Measurements from ENCODE around the gene ARRDC5. TPM values are rescaled to one million over a fixed set of nuclear protein-coding genes. Genes with fewer than 3 reads are reported as not detected.
"Not testable (repeated sequence)": the region's sequence is repeated elsewhere in the genome, so short reads cannot be mapped to it uniquely, and the experiment has no call there.

Gene ARRDC5
- total and polyA plus RNA-seq, 9 donors, result 0.04 to 0.16 (median 0.09) TPM; not detected in 4

DNA sequence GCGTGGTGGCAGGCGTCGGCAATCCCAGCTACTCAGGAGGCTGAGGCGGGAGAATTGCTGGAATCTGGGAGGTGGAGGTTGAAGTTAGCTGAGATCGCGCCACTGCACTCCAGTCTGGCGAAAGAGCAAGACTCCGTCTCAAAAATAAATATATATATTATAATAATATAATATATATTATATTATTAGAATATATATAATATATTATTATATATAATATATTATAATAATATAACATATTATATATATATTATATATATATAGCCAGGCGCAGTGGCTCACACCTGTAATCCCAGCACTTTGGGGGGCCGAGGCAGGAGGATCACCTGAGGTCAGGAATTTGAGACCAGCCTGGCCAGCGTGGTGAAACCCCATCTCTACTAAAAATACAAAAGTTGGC, 9.7 kb downstream of the ARRDC5 start:
- peaks cover 22% of the 10 kb centered on the region for H3K4me1 ChIP-seq (ENCODE audit: control insufficient read depth, insufficient read depth, low read length)
- H3K27ac ChIP-seq (ENCODE audit: low read length); H3K4me3 ChIP-seq (ENCODE audit: low read length); H3K9me3 ChIP-seq (replicated peaks; ENCODE audit: control insufficient read depth, low read depth, low read length); DNase-seq; H3K27me3 ChIP-seq (ENCODE audit: control insufficient read depth, insufficient read depth, low read length); H3K36me3 ChIP-seq (ENCODE audit: control insufficient read depth, insufficient read depth, low read length): not testable (repeated sequence)
- WGBS (ENCODE audit: insufficient coverage), result no CpG with 5 or more reads among the region's 11 CpGs

- Histone ChIP-seq H3K4me3 (ENCODE audit: low read length) (no peak overlapping the region), H3K27me3 (ENCODE audit: control insufficient read depth, insufficient read depth, low read length) (no peaks in the 10 kb centered on the region), H3K9me3 (replicated peaks; ENCODE audit: control insufficient read depth, low read depth, low read length) (no peaks in the 10 kb centered on the region), H3K4me1 (ENCODE audit: control insufficient read depth, insufficient read depth, low read length) (peaks cover 12% of the 10 kb centered on the region), H3K27ac (ENCODE audit: low read length) (no peak overlapping the region), H3K36me3 (ENCODE audit: control insufficient read depth, insufficient read depth, low read length) (no peaks in the 10 kb centered on the region)
- no peak for DNase-seq
- 85% methylated on average over 22 of the region's 22 CpGs for WGBS (ENCODE audit: insufficient coverage)
These were observed 11.6 kb downstream of the ARRDC5 start for GRCh38 chr19:4891066-4891465.

DNA sequence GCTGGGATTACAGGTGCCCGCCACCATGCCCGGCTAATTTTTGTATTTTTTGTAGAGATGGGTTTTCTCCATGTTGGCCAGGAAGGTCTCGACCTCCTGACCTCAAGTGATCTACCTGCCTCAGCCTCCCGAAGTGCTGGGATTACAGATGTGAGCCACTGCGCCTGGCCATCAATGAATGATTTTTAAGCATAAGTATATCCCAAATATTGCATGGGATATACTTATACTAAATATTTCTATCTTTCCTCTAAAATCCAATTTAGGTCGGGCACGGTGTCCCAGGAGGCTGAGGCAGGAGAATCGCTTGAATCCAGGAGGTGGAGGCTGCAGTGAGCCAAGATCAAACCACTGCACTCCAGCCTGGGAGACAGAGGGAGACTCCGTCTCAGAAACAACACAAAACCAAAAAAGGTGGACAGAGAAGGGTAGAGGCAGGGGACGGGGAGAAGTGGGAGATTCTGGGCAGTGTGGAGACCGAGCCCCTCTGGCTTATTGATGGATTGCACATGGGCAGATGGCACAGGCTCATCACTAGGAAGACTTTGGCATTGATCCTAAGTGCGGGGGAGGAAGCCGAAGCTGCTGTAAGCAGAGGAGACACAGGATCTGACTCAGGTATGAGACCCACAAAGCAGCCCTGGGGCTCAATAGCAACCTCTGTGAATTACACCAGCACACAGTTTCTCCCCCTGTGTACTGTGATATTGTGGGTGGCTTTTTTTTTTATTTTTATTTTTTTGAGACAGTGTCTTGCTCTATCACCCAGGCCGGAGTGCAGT, 13.5 kb downstream of the ARRDC5 start:
- DNase-seq, result no peak
- Histone ChIP-seq H3K27ac (ENCODE audit: low read length) (no peak overlapping the region), H3K4me3 (ENCODE audit: low read length) (no peak overlapping the region), H3K27me3 (ENCODE audit: control insufficient read depth, insufficient read depth, low read length) (no peaks in the 10 kb centered on the region), H3K36me3 (ENCODE audit: control insufficient read depth, insufficient read depth, low read length) (no peaks in the 10 kb centered on the region), H3K4me1 (ENCODE audit: control insufficient read depth, insufficient read depth, low read length) (peaks cover 2% of the 10 kb centered on the region), H3K9me3 (replicated peaks; ENCODE audit: control insufficient read depth, low read depth, low read length) (no peaks in the 10 kb centered on the region)
- 44% methylated on average over 4 of the region's 14 CpGs for WGBS (ENCODE audit: insufficient coverage)

- not testable (repeated sequence) for H3K36me3 ChIP-seq (ENCODE audit: control insufficient read depth, insufficient read depth, low read length); H3K4me3 ChIP-seq (ENCODE audit: low read length); DNase-seq; H3K27ac ChIP-seq (ENCODE audit: low read length); H3K4me1 ChIP-seq (ENCODE audit: control insufficient read depth, insufficient read depth, low read length); H3K27me3 ChIP-seq (ENCODE audit: control insufficient read depth, insufficient read depth, low read length); H3K9me3 ChIP-seq (replicated peaks; ENCODE audit: control insufficient read depth, low read depth, low read length)
- WGBS (ENCODE audit: insufficient coverage), result no CpG with 5 or more reads among the region's 6 CpGs
These were observed 14.9 kb downstream of the ARRDC5 start for GRCh38 chr19:4887803-4888202.

- H3K27ac ChIP-seq (ENCODE audit: low read length); H3K9me3 ChIP-seq (replicated peaks; ENCODE audit: control insufficient read depth, low read depth, low read length); H3K36me3 ChIP-seq (ENCODE audit: control insufficient read depth, insufficient read depth, low read length); H3K4me1 ChIP-seq (ENCODE audit: control insufficient read depth, insufficient read depth, low read length); H3K27me3 ChIP-seq (ENCODE audit: control insufficient read depth, insufficient read depth, low read length); H3K4me3 ChIP-seq (ENCODE audit: low read length); DNase-seq: not testable (repeated sequence)
- no CpG with 5 or more reads among the region's 6 CpGs for WGBS (ENCODE audit: insufficient coverage)
These were observed 17.7 kb downstream of the ARRDC5 start for GRCh38 chr19:4884993-4885392.

DNA sequence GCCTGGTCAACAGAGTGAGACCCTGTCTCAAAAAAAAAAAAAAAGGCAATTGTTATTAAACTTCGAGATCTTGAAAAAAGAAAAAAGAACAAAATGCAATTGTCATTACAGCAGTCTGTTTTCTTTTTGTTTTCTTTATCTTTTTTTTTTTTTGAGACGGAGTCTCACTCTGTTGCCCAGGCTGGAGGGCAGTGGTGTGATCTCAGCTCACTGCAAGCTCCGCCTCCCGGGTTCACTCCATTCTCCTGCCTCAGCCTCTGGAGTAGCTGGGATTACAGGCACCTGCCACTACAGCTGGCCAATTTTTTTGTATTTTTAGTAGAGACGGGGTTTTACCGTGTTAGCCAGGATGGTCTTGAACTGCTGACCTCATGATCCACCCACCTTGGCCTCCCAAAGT, 19.8 kb downstream of the ARRDC5 start:
- WGBS (ENCODE audit: insufficient coverage), result 86% methylated on average over 2 of the region's 6 CpGs
- not testable (repeated sequence) for H3K9me3 ChIP-seq (replicated peaks; ENCODE audit: control insufficient read depth, low read depth, low read length); H3K27ac ChIP-seq (ENCODE audit: low read length); DNase-seq; H3K36me3 ChIP-seq (ENCODE audit: control insufficient read depth, insufficient read depth, low read length); H3K27me3 ChIP-seq (ENCODE audit: control insufficient read depth, insufficient read depth, low read length); H3K4me3 ChIP-seq (ENCODE audit: low read length)
- peaks cover 16% of the 10 kb centered on the region for H3K4me1 ChIP-seq (ENCODE audit: control insufficient read depth, insufficient read depth, low read length)

GRCh38 chr19:4879041-4879440, 23.7 kb downstream of the ARRDC5 start:
- Histone ChIP-seq H3K36me3 (ENCODE audit: control insufficient read depth, insufficient read depth, low read length) (no peaks in the 10 kb centered on the region), H3K4me3 (ENCODE audit: low read length) (no peak overlapping the region), H3K27me3 (ENCODE audit: control insufficient read depth, insufficient read depth, low read length) (no peaks in the 10 kb centered on the region), H3K4me1 (ENCODE audit: control insufficient read depth, insufficient read depth, low read length) (peaks cover 25% of the 10 kb centered on the region), H3K9me3 (replicated peaks; ENCODE audit: control insufficient read depth, low read depth, low read length) (no peaks in the 10 kb centered on the region), H3K27ac (ENCODE audit: low read length) (peak overlapping the region; percentile 92)
- DNase-seq, result no peak
- WGBS (ENCODE audit: insufficient coverage), result 79% methylated on average over 6 of the region's 11 CpGs

DNA sequence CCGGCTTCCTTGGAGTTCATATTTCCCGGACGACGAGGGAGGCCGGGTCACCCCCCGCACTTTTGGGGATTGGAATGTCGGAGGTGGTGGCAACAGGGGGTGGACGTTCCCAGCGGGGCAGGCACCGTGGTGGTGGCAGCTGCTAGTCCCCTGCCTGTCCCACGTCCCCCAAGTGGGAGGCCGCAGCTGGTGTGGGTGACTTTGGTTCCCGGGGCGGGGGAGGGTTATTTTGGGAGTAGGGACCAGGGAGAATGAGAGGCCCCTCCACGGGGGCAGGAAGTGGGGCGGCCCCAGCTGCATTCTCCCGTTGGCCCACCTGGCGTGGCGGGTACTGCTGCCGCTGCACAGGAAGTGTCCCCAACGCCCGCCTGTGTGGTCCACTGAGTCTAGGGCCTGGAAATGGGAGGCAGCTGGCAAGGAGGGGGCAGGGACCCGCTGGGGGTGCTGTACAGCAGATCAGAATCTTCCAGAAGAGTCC, 24.2 kb downstream of the ARRDC5 start:
- H3K4me1 ChIP-seq (ENCODE audit: control insufficient read depth, insufficient read depth, low read length), result peaks cover 25% of the 10 kb centered on the region
- WGBS (ENCODE audit: insufficient coverage), result 9% methylated on average over 19 of the region's 23 CpGs
- no peaks in the 10 kb centered on the region for H3K36me3 ChIP-seq (ENCODE audit: control insufficient read depth, insufficient read depth, low read length)
- no peaks in the 10 kb centered on the region for H3K9me3 ChIP-seq (replicated peaks; ENCODE audit: control insufficient read depth, low read depth, low read length)
- H3K27ac ChIP-seq (ENCODE audit: low read length), result peak overlapping the region; percentile 92
- H3K4me3 ChIP-seq (ENCODE audit: low read length), result no peak overlapping the region
- H3K27me3 ChIP-seq (ENCODE audit: control insufficient read depth, insufficient read depth, low read length), result no peaks in the 10 kb centered on the region
- peak; percentile 72 for DNase-seq

DNA sequence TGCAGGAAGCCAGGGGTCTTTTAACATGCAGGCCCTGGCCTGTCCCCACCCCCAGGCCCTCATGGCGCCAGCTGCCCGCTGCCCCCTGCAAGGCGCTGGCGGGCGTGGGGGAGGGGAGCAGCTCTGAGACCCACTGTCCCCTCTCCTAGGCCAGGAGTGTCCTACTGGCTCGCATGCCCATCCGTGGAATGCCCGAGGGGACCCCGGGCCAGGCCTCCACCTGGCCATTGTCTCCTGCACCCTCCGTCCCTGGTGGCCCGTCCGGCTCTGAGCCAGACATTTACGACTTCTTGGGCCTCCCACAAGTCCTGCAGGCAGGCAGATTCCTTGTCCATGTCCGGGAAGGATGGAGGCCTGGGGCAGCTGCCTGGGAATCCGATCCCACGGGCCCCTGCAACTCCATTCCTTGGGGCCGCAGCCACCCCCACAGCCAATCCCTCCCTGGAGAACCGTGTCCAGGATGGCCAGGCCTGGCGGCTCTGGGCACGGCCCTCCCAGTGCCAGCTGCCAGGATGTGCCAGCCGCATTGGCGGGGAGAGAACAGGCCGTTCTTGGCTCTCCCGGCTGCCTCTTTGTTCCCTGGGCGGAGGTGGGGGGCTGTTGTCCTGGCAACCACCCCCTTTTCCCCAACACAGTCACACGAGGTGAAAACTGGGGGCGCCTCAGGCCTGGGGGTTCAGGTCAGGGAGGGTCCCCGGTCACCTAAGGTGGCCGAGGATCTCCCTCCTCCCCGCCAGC, 24.8 kb downstream of the ARRDC5 start:
- Histone ChIP-seq H3K9me3 (replicated peaks; ENCODE audit: control insufficient read depth, low read depth, low read length) (no peaks in the 10 kb centered on the region), H3K36me3 (ENCODE audit: control insufficient read depth, insufficient read depth, low read length) (no peaks in the 10 kb centered on the region), H3K27me3 (ENCODE audit: control insufficient read depth, insufficient read depth, low read length) (no peaks in the 10 kb centered on the region), H3K27ac (ENCODE audit: low read length) (peak overlapping the region; percentile 92), H3K4me1 (ENCODE audit: control insufficient read depth, insufficient read depth, low read length) (peaks cover 25% of the 10 kb centered on the region), H3K4me3 (ENCODE audit: low read length) (no peak overlapping the region)
- DNase-seq, result peak; percentile 81
- WGBS (ENCODE audit: insufficient coverage), result 32% methylated on average over 26 of the region's 30 CpGs

GRCh38 chr19:4873930-4874329, 28.8 kb downstream of the ARRDC5 start:
- no peak for DNase-seq
- 84% methylated on average over 3 of the region's 3 CpGs for WGBS (ENCODE audit: insufficient coverage)

More at GRCh38 chr19:4873930-4874329, 28.8 kb downstream of the ARRDC5 start:
- H3K9me3 ChIP-seq (replicated peaks; ENCODE audit: control insufficient read depth, low read depth, low read length), result no peaks in the 10 kb centered on the region
- peaks cover 20% of the 10 kb centered on the region for H3K4me1 ChIP-seq (ENCODE audit: control insufficient read depth, insufficient read depth, low read length)
- no peak overlapping the region for H3K27ac ChIP-seq (ENCODE audit: low read length)
- H3K27me3 ChIP-seq (ENCODE audit: control insufficient read depth, insufficient read depth, low read length), result no peaks in the 10 kb centered on the region
- H3K36me3 ChIP-seq (ENCODE audit: control insufficient read depth, insufficient read depth, low read length), result no peaks in the 10 kb centered on the region
- no peak overlapping the region for H3K4me3 ChIP-seq (ENCODE audit: low read length)

All from muscle of leg (tissue), 11 donors.